Omental fat pad (tissue), 4 donors: ENCODE data around the gene KLHL29. TPM values are rescaled to one million over a fixed set of nuclear protein-coding genes. Genes with fewer than 3 reads are reported as not detected.

Source experiments
- ATAC-seq: fragments of 150-250 bp; one replicate; pipeline ENCODE4 v1.9.1; 2016; ENCODE audit warnings: mild to moderate bottlenecking, moderate library complexity; ENCODE audit not compliant: low FRiP score
- DNase-seq: peaks from one replicate; pipeline ENCODE4 v3.0.0-alpha.2; 2019; ENCODE audit warnings: low spot score
- CTCF ChIP-seq, 3 donors: fragments of 450-650 bp; IDR thresholded peaks; one replicate each; pipeline ENCODE4 v1.5.1; 2016 to 2017; ENCODE audit warnings: antibody characterized with exemption in 3 of 3, mild to moderate bottlenecking in 3 of 3, moderate library complexity in 2 of 3
- total RNA-seq, 4 donors: library from RNA; depleted of rRNA; stranded (reverse); fragments of >200 nt; gene quantifications; one replicate each; pipeline ENCODE4 v1.1.0, GENCODE V29; 2016

KLHL29 gene
- total RNA-seq, 4 donors from 2014 or later, result 4.0 to 19.5 (median 12.7) TPM

- TF ChIP-seq CTCF (IDR thresholded peaks at IDR 0.05), result no peak
- DNase-seq, result no peak
- ATAC-seq, result no peak
Observed at GRCh38 chr2:23631389-23631788, 246.4 kb downstream of the KLHL29 start.

GRCh38 chr2:23632386-23632785 is 247.4 kb downstream of the KLHL29 start:
- TF ChIP-seq CTCF (IDR thresholded peaks at IDR 0.05), result no peak
- DNase-seq (no peak), ATAC-seq (no peak)

GRCh38 chr2:23632831-23633395 is 247.9 kb downstream of the KLHL29 start:
- no peak for DNase-seq
- no peak for TF ChIP-seq CTCF (IDR thresholded peaks at IDR 0.05)
- no peak for ATAC-seq

- no peak for DNase-seq
- TF ChIP-seq CTCF (IDR thresholded peaks at IDR 0.05), result no peak
- no peak for ATAC-seq
Observed at GRCh38 chr2:23633966-23634365, 249.0 kb downstream of the KLHL29 start.

- DNase-seq, result no peak
- TF ChIP-seq CTCF (IDR thresholded peaks at IDR 0.05), result no peak
- ATAC-seq, result no peak
Observed at GRCh38 chr2:23635442-23636340, 250.7 kb downstream of the KLHL29 start.

- DNase-seq, result no peak
- no peak for TF ChIP-seq CTCF (IDR thresholded peaks at IDR 0.05)
- ATAC-seq, result no peak
Observed at GRCh38 chr2:23636426-23636825, 251.4 kb downstream of the KLHL29 start.
